Fibroblast of mammary gland (primary cell): ENCODE measurements around the gene TCN2.
"Not testable (repeated sequence)": the region's sequence is repeated elsewhere in the genome, so short reads cannot be mapped to it uniquely, and the experiment has no call there.

ENCODE experiments used
- DNase-seq: peaks from one replicate; pipeline ENCODE4 v3.0.0-alpha.2; 2010; ENCODE audit warnings: low read depth
- H3K4me3 ChIP-seq: 2 replicates; pipeline ENCODE4 v1.5.1; 2011; ENCODE audit warnings: low read depth, mild to moderate bottlenecking, low read length, moderate library complexity; ENCODE audit not compliant: control insufficient read depth
- TF ChIP-seq, protein P1 (sequence below): conservative IDR thresholded peaks from 2 replicates; pipeline ENCODE4 v1.5.1; 2011; ENCODE audit warnings: low read depth, low read length, inconsistent platforms; ENCODE audit not compliant: control insufficient read depth, insufficient read depth

The TCN2 gene

DNA sequence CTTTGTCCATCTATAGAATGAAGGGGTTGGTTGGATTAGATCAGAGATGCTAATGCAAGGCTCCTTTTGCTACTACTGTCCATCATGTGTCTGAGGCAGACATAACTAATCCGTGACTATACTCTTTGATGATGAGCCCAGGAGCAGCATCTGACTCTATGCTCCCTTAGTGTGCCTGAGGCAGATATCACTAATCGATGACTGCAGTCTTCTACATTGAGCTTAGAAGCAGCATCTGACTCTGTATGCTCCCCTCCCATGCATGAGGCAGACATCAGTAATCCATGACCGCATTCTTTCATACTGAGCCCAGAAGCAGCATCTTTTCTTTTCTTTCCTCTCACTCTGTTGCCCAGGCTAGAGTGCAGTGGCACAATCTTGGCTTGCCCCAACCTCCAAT lies 4.2 kb downstream of the TCN2 start:
- no peak for DNase-seq
- H3K4me3 ChIP-seq = no peak overlapping the region
- TF ChIP-seq, protein P1, sequence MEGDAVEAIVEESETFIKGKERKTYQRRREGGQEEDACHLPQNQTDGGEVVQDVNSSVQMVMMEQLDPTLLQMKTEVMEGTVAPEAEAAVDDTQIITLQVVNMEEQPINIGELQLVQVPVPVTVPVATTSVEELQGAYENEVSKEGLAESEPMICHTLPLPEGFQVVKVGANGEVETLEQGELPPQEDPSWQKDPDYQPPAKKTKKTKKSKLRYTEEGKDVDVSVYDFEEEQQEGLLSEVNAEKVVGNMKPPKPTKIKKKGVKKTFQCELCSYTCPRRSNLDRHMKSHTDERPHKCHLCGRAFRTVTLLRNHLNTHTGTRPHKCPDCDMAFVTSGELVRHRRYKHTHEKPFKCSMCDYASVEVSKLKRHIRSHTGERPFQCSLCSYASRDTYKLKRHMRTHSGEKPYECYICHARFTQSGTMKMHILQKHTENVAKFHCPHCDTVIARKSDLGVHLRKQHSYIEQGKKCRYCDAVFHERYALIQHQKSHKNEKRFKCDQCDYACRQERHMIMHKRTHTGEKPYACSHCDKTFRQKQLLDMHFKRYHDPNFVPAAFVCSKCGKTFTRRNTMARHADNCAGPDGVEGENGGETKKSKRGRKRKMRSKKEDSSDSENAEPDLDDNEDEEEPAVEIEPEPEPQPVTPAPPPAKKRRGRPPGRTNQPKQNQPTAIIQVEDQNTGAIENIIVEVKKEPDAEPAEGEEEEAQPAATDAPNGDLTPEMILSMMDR = no peak

DNA sequence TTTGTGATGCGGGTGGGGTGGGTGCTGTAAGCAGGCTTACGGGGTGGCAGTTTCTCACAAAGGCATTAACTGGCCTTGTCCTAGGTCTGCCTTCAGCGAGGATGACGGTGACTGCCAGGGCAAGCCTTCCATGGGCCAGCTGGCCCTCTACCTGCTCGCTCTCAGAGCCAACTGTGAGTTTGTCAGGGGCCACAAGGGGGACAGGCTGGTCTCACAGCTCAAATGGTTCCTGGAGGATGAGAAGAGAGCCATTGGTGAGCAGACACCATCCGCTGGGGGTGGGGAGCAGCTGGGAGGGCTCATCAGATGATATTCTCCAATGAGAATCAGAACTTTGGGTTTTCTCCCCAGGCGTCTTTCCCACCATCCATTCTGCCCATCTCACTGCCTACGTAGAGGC lies 5.8 kb downstream of the TCN2 start:
- no peak for DNase-seq
- TF ChIP-seq, protein P1 = no peak
- no peak overlapping the region for H3K4me3 ChIP-seq

DNA sequence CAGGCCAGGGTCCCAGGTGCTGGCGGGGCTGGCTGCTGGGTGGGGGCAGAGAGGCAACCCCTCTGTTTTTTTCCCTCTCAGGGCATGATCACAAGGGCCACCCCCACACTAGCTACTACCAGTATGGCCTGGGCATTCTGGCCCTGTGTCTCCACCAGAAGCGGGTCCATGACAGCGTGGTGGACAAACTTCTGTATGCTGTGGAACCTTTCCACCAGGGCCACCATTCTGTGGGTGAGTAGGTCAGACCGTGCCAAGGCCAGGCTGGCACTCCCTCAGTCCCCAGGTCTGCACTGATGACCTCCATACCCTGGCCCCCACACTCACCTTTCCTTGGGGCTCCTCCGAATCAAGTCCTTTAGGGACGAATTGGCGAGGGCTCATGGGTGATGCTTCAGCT lies 7.3 kb downstream of the TCN2 start:
- H3K4me3 ChIP-seq = no peak overlapping the region
- no peak for DNase-seq
- TF ChIP-seq, protein P1 = no peak

DNA sequence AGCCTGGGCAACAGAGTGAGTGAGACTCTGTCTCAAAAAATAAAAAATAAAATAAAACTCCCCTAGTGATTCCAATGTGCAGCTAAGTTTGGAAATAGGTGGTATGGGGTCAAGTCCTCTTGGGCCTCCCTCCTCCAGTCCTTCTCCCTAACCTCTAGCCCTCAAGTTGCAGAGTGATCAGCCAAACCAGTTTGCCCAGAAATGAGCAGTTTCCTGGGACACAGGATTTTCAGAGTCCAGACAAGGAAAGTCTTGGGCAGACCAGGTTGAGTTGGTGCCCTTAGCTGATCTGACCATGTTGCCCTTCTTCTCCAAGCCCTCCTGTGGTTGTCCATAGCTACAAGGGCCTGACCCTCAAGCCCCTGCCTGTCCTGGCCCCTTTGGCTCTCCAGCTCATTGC lies 7.9 kb downstream of the TCN2 start:
- DNase-seq = no peak
- H3K4me3 ChIP-seq = no peak overlapping the region
- TF ChIP-seq, protein P1 = no peak

DNA sequence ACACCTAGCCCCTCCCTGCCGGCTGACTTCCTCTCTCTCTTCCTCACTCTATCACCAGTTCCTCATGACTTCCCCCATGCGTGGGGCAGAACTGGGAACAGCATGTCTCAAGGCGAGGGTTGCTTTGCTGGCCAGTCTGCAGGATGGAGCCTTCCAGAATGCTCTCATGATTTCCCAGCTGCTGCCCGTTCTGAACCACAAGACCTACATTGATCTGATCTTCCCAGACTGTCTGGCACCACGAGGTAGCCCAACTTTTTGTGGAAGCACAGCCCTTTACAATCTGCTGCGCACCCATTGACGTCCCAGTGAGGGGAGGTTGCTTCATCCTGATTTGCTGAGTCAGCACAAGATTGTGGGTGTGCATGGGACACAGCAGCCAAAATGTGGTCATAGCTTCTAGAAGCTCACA lies 8.6 kb downstream of the TCN2 start:
- TF ChIP-seq, protein P1 = no peak
- no peak for DNase-seq
- no peak overlapping the region for H3K4me3 ChIP-seq

DNA sequence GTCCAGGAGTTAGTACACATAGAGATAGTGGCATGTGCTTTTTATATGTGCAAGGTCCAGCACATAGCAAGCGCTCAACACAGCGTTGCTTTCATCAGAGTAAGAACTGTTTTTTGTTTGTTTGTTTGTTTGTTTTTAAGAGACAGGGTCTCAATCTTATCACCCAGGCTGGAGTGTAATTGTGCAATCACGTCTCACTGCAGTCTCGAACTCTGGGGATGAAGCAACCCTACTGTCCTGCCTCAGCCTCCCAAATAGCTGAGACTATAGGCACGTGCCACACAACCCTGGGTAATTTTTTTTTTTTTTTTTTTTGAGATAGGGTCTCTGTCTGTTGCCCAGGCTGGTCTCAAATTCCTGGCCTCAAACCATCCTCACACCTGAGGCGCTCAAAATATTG lies 10.8 kb downstream of the TCN2 start:
- no peak overlapping the region for H3K4me3 ChIP-seq
- TF ChIP-seq, protein P1 = no peak
- DNase-seq = no peak

DNA sequence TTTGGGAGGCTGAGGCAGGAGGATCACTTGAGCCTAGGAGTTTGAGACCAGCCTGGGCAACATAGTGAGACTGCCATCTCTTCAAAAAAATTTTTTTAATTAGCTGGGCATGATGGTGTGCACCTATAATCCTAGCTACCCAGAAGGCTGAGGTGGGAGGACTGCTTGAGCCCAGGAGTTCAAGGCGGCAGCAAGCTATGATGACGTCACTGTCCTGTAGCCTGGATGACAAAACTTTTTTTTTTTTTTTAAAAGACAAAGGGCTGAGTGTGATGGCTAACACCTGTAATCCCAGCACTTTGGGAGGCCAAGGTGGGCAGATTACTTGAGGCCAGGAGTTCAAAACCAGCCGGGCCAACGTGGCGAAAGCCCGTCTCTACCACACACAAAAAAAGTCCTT lies 12.9 kb downstream of the TCN2 start:
- not testable (repeated sequence) for H3K4me3 ChIP-seq, DNase-seq

DNA sequence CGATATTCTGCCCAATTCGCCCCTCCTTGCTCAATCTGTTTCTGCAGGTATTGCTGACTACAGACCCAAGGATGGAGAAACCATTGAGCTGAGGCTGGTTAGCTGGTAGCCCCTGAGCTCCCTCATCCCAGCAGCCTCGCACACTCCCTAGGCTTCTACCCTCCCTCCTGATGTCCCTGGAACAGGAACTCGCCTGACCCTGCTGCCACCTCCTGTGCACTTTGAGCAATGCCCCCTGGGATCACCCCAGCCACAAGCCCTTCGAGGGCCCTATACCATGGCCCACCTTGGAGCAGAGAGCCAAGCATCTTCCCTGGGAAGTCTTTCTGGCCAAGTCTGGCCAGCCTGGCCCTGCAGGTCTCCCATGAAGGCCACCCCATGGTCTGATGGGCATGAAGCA lies 19.4 kb downstream of the TCN2 start:
- H3K4me3 ChIP-seq = no peak overlapping the region
- TF ChIP-seq, protein P1 = no peak
- DNase-seq = no peak
